Ovary (tissue), 3 donors: ENCODE data around the gene FLRT2.

Experiments
- CTCF ChIP-seq, 3 donors: fragments of 450-650 bp in 2 of 3; fragments of 200-600 bp in 1 of 3; IDR thresholded peaks; one replicate each; pipeline versions ENCODE4 v1.5.1 to v1.8.0; 2016 to 2022; ENCODE audit warnings: antibody characterized with exemption in 3 of 3, mild to moderate bottlenecking in 1 of 3
- EP300 ChIP-seq: sonication (generic); formaldehyde crosslinking; IDR thresholded peaks from one replicate; pipeline ENCODE4 v1.6.1; 2017; ENCODE audit warnings: antibody characterized with exemption
- donor health status: DM: no; HTN: no; CAD: no.

DNA sequence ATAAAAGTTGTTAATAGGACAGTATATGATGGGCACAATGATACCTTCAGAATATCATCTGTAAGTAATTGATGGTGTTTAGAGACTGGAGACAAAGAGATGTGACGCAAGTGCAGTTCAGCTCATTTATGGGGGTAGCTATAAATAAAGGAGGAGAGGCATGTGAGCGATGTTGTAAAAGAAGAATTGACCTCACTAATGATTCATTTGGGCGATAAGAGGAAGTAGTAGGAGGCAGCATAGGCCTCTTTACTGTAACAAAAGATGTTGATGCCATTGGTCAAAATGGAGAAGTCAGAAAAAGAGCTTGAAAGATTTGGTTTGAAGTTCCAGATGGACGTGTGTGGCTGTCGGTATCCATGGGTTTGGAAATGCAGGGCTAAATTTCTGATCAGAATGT, 70.0 kb downstream of the FLRT2 start:
- TF ChIP-seq CTCF (IDR thresholded peaks at IDR 0.05) (no peak), EP300 (no peak)
